RCC 7860 (cell line): ENCODE measurements around the gene ZNRF3.

Source experiments
- DNase-seq: peaks from one replicate; pipeline ENCODE4 v3.0.0-alpha.2; 2015; ENCODE audit warnings: low spot score
- FAIRE-seq: peaks from 2 replicates; lab custom pipeline; 2012; peaks lifted over from hg19 to GRCh38; lab: Jason Lieb, UNC

Gene ZNRF3

GRCh38 chr22:28978863-28979796 lies 95.8 kb downstream of the ZNRF3 start:
- FAIRE-seq: no peak
- DNase-seq: no peak

- DNase-seq (no peak), FAIRE-seq (no peak)
Measured at GRCh38 chr22:28980326-28980725, 97.0 kb downstream of the ZNRF3 start.

- DNase-seq (peak; percentile 6), FAIRE-seq (no peak)
Measured at GRCh38 chr22:28981818-28982499, 98.6 kb downstream of the ZNRF3 start.

- FAIRE-seq (no peak), DNase-seq (no peak)
Measured at GRCh38 chr22:28983190-28983589, 99.8 kb downstream of the ZNRF3 start.

GRCh38 chr22:28983788-28984441 lies 100.5 kb downstream of the ZNRF3 start:
- FAIRE-seq (no peak), DNase-seq (no peak)

GRCh38 chr22:28984482-28985158 lies 101.2 kb downstream of the ZNRF3 start:
- DNase-seq: no peak
- no peak for FAIRE-seq

- DNase-seq: no peak
- FAIRE-seq: no peak
Measured at GRCh38 chr22:28985581-28986290, 102.4 kb downstream of the ZNRF3 start.

- DNase-seq: no peak
- FAIRE-seq: no peak
Measured at GRCh38 chr22:28986366-28986765, 103.0 kb downstream of the ZNRF3 start.

GRCh38 chr22:28988457-28988856 lies 105.1 kb downstream of the ZNRF3 start:
- no peak for DNase-seq
- FAIRE-seq: no peak

GRCh38 chr22:28989035-28989464 lies 105.7 kb downstream of the ZNRF3 start:
- FAIRE-seq (no peak), DNase-seq (no peak)

- no peak for FAIRE-seq
- DNase-seq: no peak
Measured at GRCh38 chr22:28989484-28989883, 106.1 kb downstream of the ZNRF3 start.

- no peak for DNase-seq
- FAIRE-seq: no peak
Measured at GRCh38 chr22:28989912-28990311, 106.5 kb downstream of the ZNRF3 start.

- DNase-seq: no peak
- no peak for FAIRE-seq
Measured at GRCh38 chr22:28992565-28993356, 109.4 kb downstream of the ZNRF3 start.

- FAIRE-seq: no peak
- no peak for DNase-seq
Measured at GRCh38 chr22:28994522-28994921, 111.2 kb downstream of the ZNRF3 start.

- DNase-seq (no peak), FAIRE-seq (no peak)
Measured at GRCh38 chr22:28995551-28995950, 112.2 kb downstream of the ZNRF3 start.

- no peak for DNase-seq
- no peak for FAIRE-seq
Measured at GRCh38 chr22:28997342-28997741, 114.0 kb downstream of the ZNRF3 start.

- DNase-seq (no peak), FAIRE-seq (no peak)
Measured at GRCh38 chr22:28998681-28999080, 115.3 kb downstream of the ZNRF3 start.

GRCh38 chr22:28999510-28999909 lies 116.1 kb downstream of the ZNRF3 start:
- DNase-seq (peak; percentile 7), FAIRE-seq (no peak)

- peak; percentile 43 for DNase-seq
- FAIRE-seq: peak; percentile 87
Measured at GRCh38 chr22:28999919-29000556, 116.7 kb downstream of the ZNRF3 start.
